Activated CD8-positive, alpha-beta T cell treated with anti-CD3 and anti-CD28 coated beads for 36 hours (primary cell): Measurements from ENCODE around the gene ZCWPW1. TPM values are rescaled to one million over a fixed set of nuclear protein-coding genes. Genes with fewer than 3 reads are reported as not detected.
A peak's percentile ranks its signal among the peaks of the same experiment; 100 is the strongest.

Experiments used
- ATAC-seq: fragments of 200-7000 bp; cut with Tn5 transposase; one replicate; pipeline ENCODE4 v1.10.0; 2021; ENCODE audit warnings: mild to moderate bottlenecking, moderate library complexity
- CTCF ChIA-PET: fragments of 350-600 bp; sonication (Branson Sonifier 250); formaldehyde crosslinking; loops from one replicate; lab custom pipeline; 2021; ENCODE audit warnings: antibody characterized with exemption; lab: Charles Lee
- POLR2A ChIA-PET: fragments of 350-600 bp; sonication (Branson Sonifier 250); formaldehyde crosslinking; loops from one replicate; lab custom pipeline; 2021; ENCODE audit warnings: antibody characterized with exemption; lab: Charles Lee
- DNase-seq: peaks from one replicate; pipeline ENCODE4 v3.0.0-alpha.2; 2020
- H3K27ac Mint-ChIP-seq: one replicate; pipeline ENCODE4 v1.8.0; 2021; ENCODE audit warnings: mild to moderate bottlenecking, mixed read lengths
- H3K27me3 Mint-ChIP-seq: one replicate; pipeline ENCODE4 v1.8.0; 2021; ENCODE audit warnings: mixed read lengths
- H3K36me3 Mint-ChIP-seq: one replicate; pipeline ENCODE4 v1.8.0; 2021; ENCODE audit warnings: low read depth, mixed read lengths
- H3K4me1 Mint-ChIP-seq: one replicate; pipeline ENCODE4 v1.8.0; 2021; ENCODE audit warnings: low read depth, mixed read lengths
- H3K4me3 Mint-ChIP-seq: one replicate; pipeline ENCODE4 v1.8.0; 2021; ENCODE audit warnings: mild to moderate bottlenecking, moderate library complexity, mixed read lengths
- H3K9me3 Mint-ChIP-seq: one replicate; pipeline ENCODE4 v1.8.0; 2021; ENCODE audit warnings: mixed read lengths
- CTCF ChIP-seq: fragments of 200-600 bp; IDR thresholded peaks from one replicate; pipeline ENCODE4 v1.8.0; 2022; ENCODE audit warnings: antibody characterized with exemption, mild to moderate bottlenecking
- intact Hi-C: fragments of 100-400 bp; cut with micrococcal nuclease; formaldehyde crosslinking; loops from one replicate; pipeline ENCODE4 v1.10.0; 2022
- total RNA-seq, 2 experiments: library from RNA; stranded (reverse); gene quantifications; one replicate each; pipeline ENCODE4 v1.2.3, GENCODE V29; 2021

Gene ZCWPW1
- total RNA-seq, 2 experiments from 2014 or later = 2.5 to 3.6 TPM

- no peak for TF ChIP-seq CTCF
- H3K4me3 Mint-ChIP-seq = peak overlapping the region; percentile 92
- H3K4me1 Mint-ChIP-seq = peaks cover 37% of the 10 kb centered on the region
- POLR2A ChIA-PET = interaction anchor here (0.8 to 1.6 kb wide), 5 partner anchors 11 to 68 kb away, joined by 3 to 4 read pairs (median 3); partner anchors contain the start of gene TSC22D4
- DNase-seq (no peak), ATAC-seq (no peak)
- CTCF ChIA-PET = interaction anchor here (0.7 kb wide), 1 partner anchor 16 kb away, joined by 3 read pairs; no protein-coding TSS in a partner anchor
- peak overlapping the region; percentile 97 for H3K27ac Mint-ChIP-seq
- H3K9me3 Mint-ChIP-seq = no peaks in the 10 kb centered on the region
- peaks cover 54% of the 10 kb centered on the region for H3K36me3 Mint-ChIP-seq
- intact Hi-C loops = no loop called here
- no peaks in the 10 kb centered on the region for H3K27me3 Mint-ChIP-seq
These were observed 5.2 kb upstream of the ZCWPW1 start for GRCh38 chr7:100433592-100434296.

- DNase-seq (no peak), ATAC-seq (no peak)
- intact Hi-C loops = no loop called here
- H3K9me3 Mint-ChIP-seq = no peaks in the 10 kb centered on the region
- ChIA-PET CTCF (interaction anchor here (0.7 kb wide), 1 partner anchor 17 kb away, joined by 3 read pairs; no protein-coding TSS in a partner anchor), POLR2A (interaction anchor here (0.8 to 1.2 kb wide), 2 partner anchors 11 to 17 kb away, joined by 3 to 4 read pairs; no protein-coding TSS in a partner anchor)
- no peaks in the 10 kb centered on the region for H3K27me3 Mint-ChIP-seq
- no peak overlapping the region for H3K4me3 Mint-ChIP-seq
- TF ChIP-seq CTCF = no peak
- peaks cover 56% of the 10 kb centered on the region for H3K36me3 Mint-ChIP-seq
- H3K4me1 Mint-ChIP-seq = peaks cover 37% of the 10 kb centered on the region
- H3K27ac Mint-ChIP-seq = peak overlapping the region; percentile 97
These were observed 4.7 kb upstream of the ZCWPW1 start for GRCh38 chr7:100433276-100433591.

- peaks cover 56% of the 10 kb centered on the region for H3K36me3 Mint-ChIP-seq
- CTCF ChIA-PET = interaction anchor here (0.7 kb wide), 1 partner anchor 17 kb away, joined by 3 read pairs; no protein-coding TSS in a partner anchor
- peak overlapping the region; percentile 83 for H3K4me3 Mint-ChIP-seq
These were observed 4.2 kb upstream of the ZCWPW1 start for GRCh38 chr7:100432621-100433275.

GRCh38 chr7:100432053-100432452, 3.5 kb upstream of the ZCWPW1 start:
- ATAC-seq (no peak), DNase-seq (no peak)
- intact Hi-C loops = no loop called here
- H3K27me3 Mint-ChIP-seq = no peaks in the 10 kb centered on the region
- H3K36me3 Mint-ChIP-seq = peaks cover 56% of the 10 kb centered on the region
- POLR2A ChIA-PET = interaction anchor here (1.1 kb wide), 1 partner anchor 331 kb away, joined by 3 read pairs; the partner anchor contains the start of gene MCM7
- no peak for TF ChIP-seq CTCF
- peaks cover 39% of the 10 kb centered on the region for H3K4me1 Mint-ChIP-seq
- CTCF ChIA-PET = no interaction called here
- no peaks in the 10 kb centered on the region for H3K9me3 Mint-ChIP-seq
- peak overlapping the region; percentile 97 for H3K27ac Mint-ChIP-seq
- H3K4me3 Mint-ChIP-seq = peak overlapping the region; percentile 83

More at GRCh38 chr7:100432621-100433275, 4.2 kb upstream of the ZCWPW1 start:
- H3K27ac Mint-ChIP-seq = peak overlapping the region; percentile 97
- H3K4me1 Mint-ChIP-seq = peaks cover 39% of the 10 kb centered on the region
- ATAC-seq (no peak), DNase-seq (no peak)
- intact Hi-C loops = no loop called here
- no peaks in the 10 kb centered on the region for H3K9me3 Mint-ChIP-seq
- TF ChIP-seq CTCF = no peak
- no peaks in the 10 kb centered on the region for H3K27me3 Mint-ChIP-seq
- POLR2A ChIA-PET = no interaction called here
